GM18861 (cell line): ENCODE measurements around the gene MED12.

ENCODE experiments used
- ATAC-seq: cut with Tn5 transposase; IDR thresholded peaks from one replicate; pipeline ENCODE4 v1.9.1; 2021; ENCODE audit not compliant: unreplicated experiment

The MED12 gene

GRCh38 chrX:71191248-71191647 is 72.9 kb downstream of the MED12 start:
- ATAC-seq, result no peak
